H1 (cell line): ENCODE measurements around the gene KRTAP10-4. TPM values are rescaled to one million over a fixed set of nuclear protein-coding genes. Genes with fewer than 3 reads are reported as not detected.

Experiments
- CTCF ChIA-PET: fragments of 300-600 bp; sonication (Branson Sonifier 250); formaldehyde crosslinking; loops from one replicate; lab custom pipeline; 2021; ENCODE audit not compliant: partially characterized antibody; lab: Charles Lee
- POLR2A ChIA-PET: fragments of 300-600 bp; sonication (Branson Sonifier 250); formaldehyde crosslinking; loops from one replicate; lab custom pipeline; 2021; ENCODE audit warnings: inconsistent platforms; ENCODE audit not compliant: partially characterized antibody; lab: Charles Lee
- DNase-seq, 2 experiments: peaks; one replicate each; pipeline versions ENCODE4 v3.0.0 to v3.0.0-alpha.2; 2010 to 2022; ENCODE audit warnings: low spot score in 2 of 2, low read depth in 1 of 2, mixed read lengths in 1 of 2
- FAIRE-seq: peaks from 2 replicates; lab custom pipeline; 2011; peaks lifted over from hg19 to GRCh38; lab: Jason Lieb, UNC
- H2AFZ ChIP-seq: 2 replicates; pipeline ENCODE4 v1.8.1; 2012; ENCODE audit warnings: low read length, inconsistent platforms
- H2AK5ac ChIP-seq: 2 replicates; pipeline ENCODE4 v1.6.1; 2013; ENCODE audit warnings: low read depth, low read length
- H2BK120ac ChIP-seq: replicated peaks from 2 replicates; pipeline ENCODE3; 2013; ENCODE audit warnings: low read depth, low read length, inconsistent platforms
- H2BK12ac ChIP-seq: 2 replicates; pipeline ENCODE4 v1.6.1; 2013; ENCODE audit warnings: low read depth, low read length
- H2BK15ac ChIP-seq: 2 replicates; pipeline ENCODE4 v1.6.1; 2013; ENCODE audit warnings: low read length
- H2BK20ac ChIP-seq: 2 replicates; pipeline ENCODE4 v1.6.1; 2013; ENCODE audit warnings: low read length
- H2BK5ac ChIP-seq: 2 replicates; pipeline ENCODE4 v1.6.1; 2013; ENCODE audit warnings: low read depth, low read length
- H3K14ac ChIP-seq: 2 replicates; pipeline ENCODE4 v1.6.1; 2013; ENCODE audit warnings: inconsistent platforms; ENCODE audit not compliant: insufficient read length
- H3K18ac ChIP-seq: 2 replicates; pipeline ENCODE4 v1.6.1; 2013; ENCODE audit warnings: low read length; ENCODE audit errors: extremely low read depth
- H3K23ac ChIP-seq: 2 replicates; pipeline ENCODE4 v1.6.1; 2013; ENCODE audit warnings: inconsistent platforms; ENCODE audit not compliant: insufficient read length
- H3K23me2 ChIP-seq: 2 replicates; pipeline ENCODE4 v1.6.1; 2013; ENCODE audit warnings: low read depth, low read length
- H3K27ac ChIP-seq: 2 replicates; pipeline ENCODE4 v1.6.1; 2011; ENCODE audit warnings: low read depth, low read length, inconsistent platforms
- H3K27me3 ChIP-seq, 4 experiments: replicated peaks in 1 of 4; 1 replicate in 1 of 4; 2 replicates in 3 of 4; pipeline versions ENCODE4 v1.6.1 to v1.8.1; 2011 to 2013; ENCODE audit warnings: low read length in 3 of 4, mild to moderate bottlenecking in 3 of 4, inconsistent platforms in 2 of 4, mixed read lengths in 2 of 4, moderate library complexity in 1 of 4; ENCODE audit not compliant: control insufficient read depth in 3 of 4, insufficient read depth in 3 of 4; ENCODE audit errors: extremely low read depth in 1 of 4
- H3K36me3 ChIP-seq, 4 experiments: 2 replicates each; pipeline versions ENCODE4 v1.6.1 to v1.8.1; 2011 to 2013; ENCODE audit warnings: mild to moderate bottlenecking in 4 of 4, low read length in 3 of 4, moderate library complexity in 2 of 4, control low read depth in 1 of 4, inconsistent platforms in 1 of 4; ENCODE audit not compliant: insufficient read depth in 4 of 4, control insufficient read depth in 2 of 4
- H3K4ac ChIP-seq: replicated peaks from 2 replicates; pipeline ENCODE3; 2013; ENCODE audit warnings: low read length, low read depth, mixed read lengths, inconsistent platforms; ENCODE audit not compliant: insufficient read length
- H3K4me1 ChIP-seq, 4 experiments: replicated peaks in 1 of 4; 1 replicate in 1 of 4; 2 replicates in 3 of 4; pipeline versions ENCODE4 v1.6.1 to v1.8.1; 2011 to 2013; ENCODE audit warnings: low read length in 3 of 4, inconsistent platforms in 2 of 4, mixed read lengths in 1 of 4; ENCODE audit not compliant: insufficient read depth in 4 of 4, control insufficient read depth in 3 of 4
- H3K4me2 ChIP-seq, 2 experiments: 2 replicates each; pipeline versions ENCODE4 v1.6.1 to v1.8.1; 2011 to 2013; ENCODE audit warnings: low read depth in 2 of 2, low read length in 2 of 2, control low read depth in 1 of 2, inconsistent platforms in 1 of 2, mild to moderate bottlenecking in 1 of 2; ENCODE audit not compliant: insufficient read depth in 1 of 2
- H3K4me3 ChIP-seq, 4 experiments: fragments of 200-600, 300-600 bp in 1 of 4; sonication (generic), shearing (Covaris generic), sonication (Bioruptor Twin) in 1 of 4; 2 replicates each; pipeline versions ENCODE4 v1.5.1 to v1.8.1; 2011 to 2016; ENCODE audit warnings: low read length in 4 of 4, low read depth in 3 of 4, control low read depth in 2 of 4, inconsistent platforms in 2 of 4, mild to moderate bottlenecking in 2 of 4, mixed read lengths in 1 of 4, moderate library complexity in 1 of 4; ENCODE audit not compliant: insufficient read depth in 2 of 4; ENCODE audit errors: extremely low read depth in 1 of 4
- H3K56ac ChIP-seq: replicated peaks from 2 replicates; pipeline ENCODE3; 2013; ENCODE audit warnings: low read depth, mild to moderate bottlenecking, mixed read lengths, low read length, inconsistent platforms; ENCODE audit not compliant: insufficient read length
- H3K79me1 ChIP-seq: 2 replicates; pipeline ENCODE4 v1.6.1; 2013; ENCODE audit warnings: low read depth, low read length, control low read depth
- H3K79me2 ChIP-seq, 2 experiments: 2 replicates each; pipeline versions ENCODE4 v1.6.1 to v1.8.1; 2012 to 2013; ENCODE audit warnings: low read length in 2 of 2, mild to moderate bottlenecking in 2 of 2, inconsistent platforms in 1 of 2; ENCODE audit not compliant: insufficient read depth in 2 of 2, control insufficient read depth in 1 of 2
- H3K9ac ChIP-seq, 4 experiments: replicated peaks in 1 of 4; 1 replicate in 1 of 4; 2 replicates in 3 of 4; pipeline versions ENCODE4 v1.6.1 to v1.8.1; 2011 to 2013; ENCODE audit warnings: low read depth in 3 of 4, low read length in 3 of 4, control low read depth in 2 of 4, mild to moderate bottlenecking in 2 of 4, moderate library complexity in 2 of 4, inconsistent platforms in 1 of 4; ENCODE audit errors: extremely low read depth in 1 of 4
- H3K9me3 ChIP-seq, 2 experiments: 2 replicates each; pipeline versions ENCODE4 v1.6.1 to v1.8.1; 2012 to 2013; ENCODE audit warnings: mild to moderate bottlenecking in 2 of 2, moderate library complexity in 2 of 2, control low read depth in 1 of 2, inconsistent platforms in 1 of 2, low read depth in 1 of 2, low read length in 1 of 2, mixed read lengths in 1 of 2; ENCODE audit not compliant: insufficient read depth in 2 of 2
- H4K20me1 ChIP-seq, 2 experiments: replicated peaks in 1 of 2; 2 replicates each; pipeline versions ENCODE3 to v1.8.1; 2011 to 2013; ENCODE audit warnings: inconsistent platforms in 2 of 2, low read length in 2 of 2, mild to moderate bottlenecking in 1 of 2; ENCODE audit not compliant: insufficient read depth in 2 of 2, control insufficient read depth in 1 of 2
- H4K5ac ChIP-seq: 2 replicates; pipeline ENCODE4 v1.6.1; 2013; ENCODE audit warnings: low read length, low read depth, mixed read lengths, inconsistent platforms; ENCODE audit not compliant: insufficient read length
- H4K8ac ChIP-seq: 2 replicates; pipeline ENCODE4 v1.8.0; 2013; ENCODE audit warnings: mild to moderate bottlenecking, moderate library complexity, low read length, inconsistent platforms; ENCODE audit not compliant: insufficient read depth; ENCODE audit errors: extremely low read depth
- H4K91ac ChIP-seq: replicated peaks from 2 replicates; pipeline ENCODE3; 2013; ENCODE audit warnings: low read length, mixed read lengths, inconsistent platforms; ENCODE audit not compliant: insufficient read length
- GTF2F1 ChIP-seq: IDR thresholded peaks from 2 replicates; pipeline ENCODE4 v1.6.1; 2012; ENCODE audit warnings: low read depth, low read length, improper control_type of control experiment, borderline replicate concordance
- MAX ChIP-seq: IDR thresholded peaks from 2 replicates; pipeline ENCODE4 v1.6.1; 2012; ENCODE audit warnings: inconsistent platforms
- WGBS, 2 experiments: shearing (Covaris generic) in 1 of 2; methylation state at CpG; one replicate each; pipeline versions ENCODE4 v1.1.6 to v1.1.7; 2013 to 2015; ENCODE audit warnings: low lambda C conversion rate in 2 of 2, mixed read lengths in 2 of 2, inconsistent platforms in 1 of 2, low coverage in 1 of 2, missing lambda C conversion rate in 1 of 2; ENCODE audit not compliant: insufficient replicate concordance in 2 of 2, insufficient coverage in 1 of 2, insufficient read length in 1 of 2; ENCODE audit errors: extremely low coverage in 1 of 2, missing lambda C conversion rate in 1 of 2; 5-methylcytosine and 5-hydroxymethylcytosine counted together
- polyA plus RNA-seq, 7 experiments: library from polyadenylated mRNA; depleted of rRNA in 3 of 7; stranded (reverse) in 5 of 7; unstranded in 2 of 7; fragments of >200 nt in 5 of 7; fragments of 200-250 nt in 2 of 7; gene quantifications; 1 replicate in 5 of 7; 2 replicates in 1 of 7; 4 replicates in 1 of 7; pipeline versions ENCODE4 v1.2.1 to v1.2.3, GENCODE V29; 2011 to 2013; ENCODE audit warnings: missing spikeins in 2 of 7, mixed read lengths in 2 of 7
- total RNA-seq: library from RNA; stranded (reverse); fragmentation: NEBNext Ultra II Directional; extraction: Animal tissue kit (Norgen Biotek cat#: 25700); gene quantifications from 2 replicates; pipeline ENCODE4 v1.2.1, GENCODE V29; 2021

The KRTAP10-4 gene
- total and polyA plus RNA-seq, 2 of the 8 experiments (the other 6 are each of a cell fraction or from before 2014, with no cell fraction given): not detected

GRCh38 chr21:44539991-44540666 is 33.4 kb upstream of the KRTAP10-4 start, which contains the start of gene KRTAP10-1:
TSS of gene KRTAP10-1 (minus strand) at chr21:44540195. CDS start at chr21:44540150, 45 bp downstream.
- Histone ChIP-seq H4K8ac (peak within 1 kb of the TSS; percentile 57), H3K4me3 (no peak within 1 kb of the TSS), H3K23me2 (no peaks in the 10 kb centered on the region), H2BK15ac (peak within 1 kb of the TSS; percentile 72; the same call in 1 of the 2 replicates), H3K9me3 (peaks cover 3 to 4% of the 10 kb centered on the region in 2 experiments; a peak in 1 of 4 replicates), H3K23ac (no peak within 1 kb of the TSS), H3K79me1 (no peaks in the 10 kb centered on the region), H3K79me2 (no peaks in the 10 kb centered on the region), H2AFZ (no peak within 1 kb of the TSS), H4K20me1 (no peaks in the 10 kb centered on the region), H3K18ac (no peak within 1 kb of the TSS; the same call in 1 of the 2 replicates), H3K4me1 (peaks cover 0 to 2% (median 0%) of the 10 kb centered on the region in 4 experiments; a peak in 1 of 7 replicates), H3K9ac (no peak within 1 kb of the TSS), H3K36me3 (no peaks in the 10 kb centered on the region), H2BK120ac (no peak within 1 kb of the TSS), H4K5ac (no peak within 1 kb of the TSS), H3K27me3 (no peaks in the 10 kb centered on the region), H4K91ac (no peak within 1 kb of the TSS), H2BK20ac (no peak within 1 kb of the TSS), H2BK5ac (0 out of 2 replicates have a peak within 1 kb of the TSS, but pooled peaks have one; percentile 52), H3K14ac (no peak within 1 kb of the TSS), H3K27ac (no peak within 1 kb of the TSS), H2AK5ac (peak within 1 kb of the TSS; percentile 75; the same call in 1 of the 2 replicates), H3K4ac (no peak within 1 kb of the TSS), H3K4me2 (no peak within 1 kb of the TSS), H3K56ac (no peak within 1 kb of the TSS), H2BK12ac (peak within 1 kb of the TSS; percentile 60; the same call in 1 of the 2 replicates)
- CTCF ChIA-PET: interaction anchor here (0.6 to 1.7 kb wide), 4 partner anchors 9 to 151 kb away, joined by 3 to 4 read pairs (median 3); no protein-coding TSS in a partner anchor
- TF ChIP-seq MAX (no peak), GTF2F1 (no peak)
- 80% methylated on average over 21 of the region's 21 CpGs; no CpG with 5 or more reads in 1 of the 2 experiments for WGBS, 2 experiments
- POLR2A ChIA-PET: interaction anchor here (0.9 to 1.2 kb wide), 2 partner anchors 10 to 12 kb away, joined by 3 read pairs; no protein-coding TSS in a partner anchor
- DNase-seq (no peak), FAIRE-seq (no peak)
